Immature natural killer cell (primary cell): ENCODE measurements around the gene OGDH. TPM values are rescaled to one million over a fixed set of nuclear protein-coding genes. Genes with fewer than 3 reads are reported as not detected.

Source experiments
- polyA plus RNA-seq, 3 donors: library from polyadenylated mRNA; unstranded; fragments of 300-500 nt; fragmentation: Illumina TruSeq; gene quantifications; one replicate each; pipeline ENCODE4 v1.2.3, GENCODE V29; 2021

Gene OGDH
- polyA plus RNA-seq, 3 donors from 2014 or later: 24.3 to 44.4 (median 32.8) TPM

Other genes starting within 250 kb of the OGDH start
- gene NUDCD3, start 116.0 kb upstream of the OGDH start, polyA plus RNA-seq: 10 to 100 TPM; 43.3 to 60.4 (median 56.3) TPM
- gene NPC1L1, start 65.3 kb upstream of the OGDH start, polyA plus RNA-seq: not detected
- 10 to 100 TPM; 29.3 to 41.9 (median 33.8) TPM for gene DDX56, start 32.7 kb upstream of the OGDH start, polyA plus RNA-seq
- gene TMED4, start 24.4 kb upstream of the OGDH start, polyA plus RNA-seq: 10 to 100 TPM; 50.0 to 79.0 (median 71.6) TPM
- gene ZMIZ2, start 142.2 kb downstream of the OGDH start, polyA plus RNA-seq: 1 to 10 TPM in 2 of 3 donors, under 1 TPM in 1; 0.58 to 8.1 (median 3.3) TPM
- gene PPIA, start 190.1 kb downstream of the OGDH start, polyA plus RNA-seq: 1,000 to 10,000 TPM; 2,627 to 4,215 (median 3,741) TPM
- 100 to 1,000 TPM; 237 to 262 (median 254) TPM for gene H2AZ2, start 241.5 kb downstream of the OGDH start, polyA plus RNA-seq